T-cell (primary cell): Measurements from ENCODE around the gene MAD2L1. TPM values are rescaled to one million over a fixed set of nuclear protein-coding genes. Genes with fewer than 3 reads are reported as not detected.
"Not testable (repeated sequence)": the region's sequence is repeated elsewhere in the genome, so short reads cannot be mapped to it uniquely, and the experiment has no call there.

ENCODE experiments used
- ATAC-seq, 4 experiments: fragments of 200-7000 bp in 3 of 4; fragments of 150-1000 bp in 1 of 4; cut with Tn5 transposase; replicated peaks in 1 of 4; 1 replicate in 3 of 4; 2 replicates in 1 of 4; pipeline ENCODE4 v1.10.0; 2021; ENCODE audit warnings: moderate library complexity in 3 of 4, mild to moderate bottlenecking in 2 of 4, moderate number of reproducible peaks in 1 of 4
- CTCF ChIA-PET, 2 donors: fragments of 300-600 bp; sonication (Branson Sonifier 250); formaldehyde crosslinking; loops; one replicate each; lab custom pipeline; 2022; ENCODE audit warnings: antibody characterized with exemption in 2 of 2; lab: Charles Lee
- POLR2A ChIA-PET, 2 donors: fragments of 300-600 bp; sonication (Branson Sonifier 250); formaldehyde crosslinking; loops; one replicate each; lab custom pipeline; 2022; ENCODE audit warnings: antibody characterized with exemption in 2 of 2; lab: Charles Lee
- DNase-seq, 35 experiments: peaks; one replicate each; pipeline versions ENCODE4 v3.0.0 to v3.0.0-alpha.2; 2013 to 2023
- H3K27ac ChIP-seq: one replicate; pipeline ENCODE4 v1.5.1; 2013; ENCODE audit warnings: low read length
- H3K27me3 ChIP-seq, 2 experiments: replicated peaks in 1 of 2; 1 replicate in 1 of 2; 2 replicates in 1 of 2; pipeline versions ENCODE4 v1.6.1 to v1.7.0; 2013; ENCODE audit warnings: low read length in 1 of 2, mixed read lengths in 1 of 2; ENCODE audit not compliant: control insufficient read depth in 2 of 2, insufficient read depth in 2 of 2; ENCODE audit errors: extremely low read depth in 1 of 2
- H3K36me3 ChIP-seq, 2 donors: 1 replicate in 1 of 2; 2 replicates in 1 of 2; pipeline versions ENCODE4 v1.6.1 to v1.7.0; 2013; ENCODE audit warnings: low read length in 1 of 2; ENCODE audit not compliant: control insufficient read depth in 2 of 2, insufficient read depth in 1 of 2; ENCODE audit errors: extremely low read depth in 1 of 2
- H3K4me1 ChIP-seq, 2 experiments: 1 replicate in 1 of 2; 2 replicates in 1 of 2; pipeline versions ENCODE4 v1.6.1 to v1.7.0; 2013; ENCODE audit warnings: low read length in 2 of 2, mixed read lengths in 1 of 2; ENCODE audit not compliant: insufficient read depth in 2 of 2, control insufficient read depth in 1 of 2; ENCODE audit errors: extremely low read depth in 1 of 2
- H3K4me3 ChIP-seq, 2 donors: 1 replicate in 1 of 2; 2 replicates in 1 of 2; pipeline versions ENCODE4 v1.5.1 to v1.7.0; 2013; ENCODE audit warnings: mild to moderate bottlenecking in 2 of 2, low read length in 1 of 2, moderate library complexity in 1 of 2; ENCODE audit not compliant: control insufficient read depth in 1 of 2; ENCODE audit errors: extremely low read depth in 1 of 2
- H3K9me3 ChIP-seq: 2 replicates; pipeline ENCODE4 v1.7.0; 2013
- H3K27ac Mint-ChIP-seq, 2 donors: one replicate each; pipeline ENCODE4 v1.8.0; 2020 to 2021; ENCODE audit warnings: mild to moderate bottlenecking in 2 of 2, mixed read lengths in 2 of 2
- H3K27me3 Mint-ChIP-seq, 2 donors: one replicate each; pipeline ENCODE4 v1.8.0; 2021 to 2022; ENCODE audit warnings: mixed read lengths in 2 of 2
- H3K36me3 Mint-ChIP-seq: one replicate; pipeline ENCODE4 v1.8.0; 2021; ENCODE audit warnings: mixed read lengths
- H3K4me1 Mint-ChIP-seq, 3 donors: one replicate each; pipeline ENCODE4 v1.8.0; 2020 to 2022; ENCODE audit warnings: mixed read lengths in 3 of 3, mild to moderate bottlenecking in 1 of 3
- H3K4me3 Mint-ChIP-seq, 3 donors: one replicate each; pipeline ENCODE4 v1.8.0; 2020 to 2022; ENCODE audit warnings: mild to moderate bottlenecking in 3 of 3, mixed read lengths in 3 of 3, moderate library complexity in 3 of 3
- H3K9me3 Mint-ChIP-seq, 3 donors: one replicate each; pipeline ENCODE4 v1.8.0; 2020 to 2022; ENCODE audit warnings: mixed read lengths in 3 of 3
- WGBS: methylation state at CpG from one replicate; pipeline ENCODE4 v1.1.5; 2013; ENCODE audit warnings: missing lambda C conversion rate; ENCODE audit not compliant: insufficient coverage; 5-methylcytosine and 5-hydroxymethylcytosine counted together
- total RNA-seq, 35 experiments: library from RNA in 6 of 35; stranded (reverse) in 6 of 35; fragments of 120-200 nt in 1 of 35; gene quantifications; one replicate each; pipeline versions ENCODE4 v1.2.1 to v1.2.4 and lab custom pipeline; 2013 to 2026

The MAD2L1 gene
- total RNA-seq, 5 donors from 2014 or later (not counting 1 experiment from before 2014, with no cell fraction given): 5.7 to 10.0 (median 8.2) TPM

- Mint-ChIP-seq H3K27me3 (peaks cover 7 to 12% of the 10 kb centered on the region in 2 donors), H3K9me3 (peaks cover 2 to 12% (median 7%) of the 10 kb centered on the region in 3 donors)
- WGBS: 38% methylated on average over 1 of the region's 1 CpG
- ATAC-seq, H3K4me3 ChIP-seq, CTCF ChIA-PET, H3K36me3 Mint-ChIP-seq, DNase-seq, POLR2A ChIA-PET, H3K27ac Mint-ChIP-seq, H3K27me3 ChIP-seq, H3K4me1 Mint-ChIP-seq, H3K4me3 Mint-ChIP-seq, H3K4me1 ChIP-seq, H3K36me3 ChIP-seq, H3K27ac ChIP-seq, H3K9me3 ChIP-seq: not testable (repeated sequence)
Observed at GRCh38 chr4:120088066-120088465, 21.4 kb upstream of the MAD2L1 start.

- CTCF ChIA-PET: no interaction called here
- no peak overlapping the region for H3K4me3 Mint-ChIP-seq
- H3K36me3 ChIP-seq: no peaks in the 10 kb centered on the region
- peaks cover 2 to 12% (median 7%) of the 10 kb centered on the region in 3 donors for H3K9me3 Mint-ChIP-seq
- POLR2A ChIA-PET: no interaction called here
- H3K4me1 Mint-ChIP-seq: no peaks in the 10 kb centered on the region
- no peaks in the 10 kb centered on the region for H3K36me3 Mint-ChIP-seq
- no peak overlapping the region for H3K27ac Mint-ChIP-seq
- H3K4me1 ChIP-seq: no peaks in the 10 kb centered on the region
- H3K9me3 ChIP-seq: no peaks in the 10 kb centered on the region
- no peak overlapping the region for H3K4me3 ChIP-seq
- H3K27me3 Mint-ChIP-seq: peaks cover 7 to 9% of the 10 kb centered on the region in 2 donors
- ATAC-seq (no peak), DNase-seq (no peak)
- H3K27ac ChIP-seq: no peak overlapping the region
- no peaks in the 10 kb centered on the region for H3K27me3 ChIP-seq
Observed at GRCh38 chr4:120085705-120086104, 19.1 kb upstream of the MAD2L1 start.

GRCh38 chr4:120084327-120084726 is 17.7 kb upstream of the MAD2L1 start:
- H3K27me3 ChIP-seq: no peaks in the 10 kb centered on the region
- Mint-ChIP-seq H3K27ac (no peak overlapping the region), H3K9me3 (peaks cover 2 to 12% (median 7%) of the 10 kb centered on the region in 3 donors), H3K36me3 (no peaks in the 10 kb centered on the region), H3K4me1 (no peaks in the 10 kb centered on the region), H3K4me3 (no peak overlapping the region), H3K27me3 (peaks cover 7 to 9% of the 10 kb centered on the region in 2 donors)
- DNase-seq: no peak
- no peaks in the 10 kb centered on the region for H3K36me3 ChIP-seq
- H3K27ac ChIP-seq: no peak overlapping the region
- ChIA-PET POLR2A (no interaction called here), CTCF (no interaction called here)
- no peaks in the 10 kb centered on the region for H3K4me1 ChIP-seq
- no peaks in the 10 kb centered on the region for H3K9me3 ChIP-seq
- H3K4me3 ChIP-seq: no peak overlapping the region
- no peak for ATAC-seq

- H3K9me3 ChIP-seq: no peaks in the 10 kb centered on the region
- no peaks in the 10 kb centered on the region for H3K36me3 ChIP-seq
- no peak overlapping the region for H3K27ac ChIP-seq
- CTCF ChIA-PET: interaction anchor here (0.6 to 0.7 kb wide), 2 partner anchors 33 to 39 kb away, joined by 3 to 5 read pairs; no protein-coding TSS in a partner anchor
- ATAC-seq (no peak), DNase-seq (no peak)
- H3K4me3 ChIP-seq: no peak overlapping the region
- Mint-ChIP-seq H3K4me3 (no peak overlapping the region), H3K36me3 (no peaks in the 10 kb centered on the region), H3K9me3 (peaks cover 0 to 7% (median 4%) of the 10 kb centered on the region in 3 donors), H3K4me1 (no peaks in the 10 kb centered on the region), H3K27ac (no peak overlapping the region), H3K27me3 (peaks cover 4 to 7% of the 10 kb centered on the region in 2 donors)
- H3K4me1 ChIP-seq: no peaks in the 10 kb centered on the region
- POLR2A ChIA-PET: no interaction called here
- H3K27me3 ChIP-seq: no peaks in the 10 kb centered on the region
- WGBS: no CpG with 5 or more reads among the region's 2 CpGs
Observed at GRCh38 chr4:120083152-120083551, 16.5 kb upstream of the MAD2L1 start.

- H3K4me1 ChIP-seq: no peaks in the 10 kb centered on the region
- H3K36me3 ChIP-seq: no peaks in the 10 kb centered on the region
- Mint-ChIP-seq H3K4me3 (no peak overlapping the region), H3K27ac (no peak overlapping the region), H3K4me1 (no peaks in the 10 kb centered on the region), H3K36me3 (no peaks in the 10 kb centered on the region), H3K27me3 (peaks cover 4 to 7% of the 10 kb centered on the region in 2 donors), H3K9me3 (no peaks in the 10 kb centered on the region)
- H3K4me3 ChIP-seq: no peak overlapping the region
- CTCF ChIA-PET: no interaction called here
- WGBS: no CpG with 5 or more reads among the region's 1 CpG
- H3K27ac ChIP-seq: no peak overlapping the region
- no peak for ATAC-seq
- no peak for DNase-seq
- POLR2A ChIA-PET: interaction anchor here in 1 of 2 donors (0.7 kb wide), 1 partner anchor 319 kb away, joined by 3 read pairs; no protein-coding TSS in a partner anchor
- H3K27me3 ChIP-seq: no peaks in the 10 kb centered on the region
- no peaks in the 10 kb centered on the region for H3K9me3 ChIP-seq
Observed at GRCh38 chr4:120082251-120082650, 15.6 kb upstream of the MAD2L1 start.

GRCh38 chr4:120081726-120082125 is 15.1 kb upstream of the MAD2L1 start:
- DNase-seq (no peak), ATAC-seq (no peak)
- POLR2A ChIA-PET: interaction anchor here in 1 of 2 donors (0.7 kb wide), 1 partner anchor 320 kb away, joined by 3 read pairs; no protein-coding TSS in a partner anchor
- H3K36me3 ChIP-seq: no peaks in the 10 kb centered on the region
- H3K9me3 Mint-ChIP-seq: no peaks in the 10 kb centered on the region
- H3K4me1 Mint-ChIP-seq: no peaks in the 10 kb centered on the region
- no peak overlapping the region for H3K4me3 ChIP-seq
- H3K9me3 ChIP-seq: no peaks in the 10 kb centered on the region
- no peak overlapping the region for H3K27ac ChIP-seq
- no peaks in the 10 kb centered on the region for H3K4me1 ChIP-seq
- H3K27me3 ChIP-seq: no peaks in the 10 kb centered on the region
- H3K27ac Mint-ChIP-seq: no peak overlapping the region
- no peak overlapping the region for H3K4me3 Mint-ChIP-seq
- no peaks in the 10 kb centered on the region for H3K36me3 Mint-ChIP-seq
- peaks cover 4 to 5% of the 10 kb centered on the region in 2 donors for H3K27me3 Mint-ChIP-seq
- CTCF ChIA-PET: no interaction called here

GRCh38 chr4:120080533-120080932 is 13.9 kb upstream of the MAD2L1 start:
- ChIA-PET CTCF (no interaction called here), POLR2A (no interaction called here)
- no peaks in the 10 kb centered on the region for H3K9me3 Mint-ChIP-seq
- DNase-seq (no peak), ATAC-seq (no peak)
- no peak overlapping the region for H3K4me3 ChIP-seq
- H3K4me1 Mint-ChIP-seq: no peaks in the 10 kb centered on the region
- no peak overlapping the region for H3K4me3 Mint-ChIP-seq
- H3K27me3 ChIP-seq: no peaks in the 10 kb centered on the region
- no peaks in the 10 kb centered on the region for H3K9me3 ChIP-seq
- H3K36me3 Mint-ChIP-seq: no peaks in the 10 kb centered on the region
- H3K27ac Mint-ChIP-seq: no peak overlapping the region
- WGBS: no CpG with 5 or more reads among the region's 2 CpGs
- no peaks in the 10 kb centered on the region for H3K27me3 Mint-ChIP-seq
- no peaks in the 10 kb centered on the region for H3K4me1 ChIP-seq
- H3K36me3 ChIP-seq: no peaks in the 10 kb centered on the region
- no peak overlapping the region for H3K27ac ChIP-seq
